HG03457 (cell line): ENCODE data around the gene CSPG5.

ENCODE experiments used
- ATAC-seq: cut with Tn5 transposase; IDR thresholded peaks from one replicate; pipeline ENCODE4 v1.9.1; 2021; ENCODE audit warnings: moderate number of reproducible peaks; ENCODE audit not compliant: unreplicated experiment

Gene CSPG5

GRCh38 chr3:47588587-47588986 is 9.9 kb upstream of the CSPG5 start:
- ATAC-seq = no peak

- ATAC-seq = no peak
Measured at GRCh38 chr3:47588053-47588452, 9.4 kb upstream of the CSPG5 start.

GRCh38 chr3:47586746-47587145 is 8.1 kb upstream of the CSPG5 start:
- no peak for ATAC-seq

- ATAC-seq = no peak
Measured at GRCh38 chr3:47583320-47584075, 4.8 kb upstream of the CSPG5 start.

- ATAC-seq = no peak
Measured at GRCh38 chr3:47581835-47582234, 3.2 kb upstream of the CSPG5 start.

GRCh38 chr3:47581422-47581821 is 2.8 kb upstream of the CSPG5 start:
- ATAC-seq = no peak

GRCh38 chr3:47580481-47580880 is 1.8 kb upstream of the CSPG5 start:
- ATAC-seq = no peak

GRCh38 chr3:47579875-47580274 is 1.2 kb upstream of the CSPG5 start:
- ATAC-seq = no peak

- ATAC-seq = no peak
Measured at GRCh38 chr3:47578119-47578632, 489 bp downstream of the CSPG5 start.

GRCh38 chr3:47577583-47578118 is 1.0 kb downstream of the CSPG5 start:
- no peak for ATAC-seq

- no peak for ATAC-seq
Measured at GRCh38 chr3:47573190-47574172, 5.2 kb downstream of the CSPG5 start.

GRCh38 chr3:47571391-47572175 is 7.1 kb downstream of the CSPG5 start:
- ATAC-seq = no peak

GRCh38 chr3:47568901-47569300 is 9.8 kb downstream of the CSPG5 start:
- no peak for ATAC-seq

GRCh38 chr3:47567149-47567548 is 11.5 kb downstream of the CSPG5 start:
- no peak for ATAC-seq

- no peak for ATAC-seq
Measured at GRCh38 chr3:47566667-47567066, 12.0 kb downstream of the CSPG5 start.

GRCh38 chr3:47565734-47566550 is 12.7 kb downstream of the CSPG5 start:
- ATAC-seq = no peak

- no peak for ATAC-seq
Measured at GRCh38 chr3:47556351-47556750, 22.3 kb downstream of the CSPG5 start.

- no peak for ATAC-seq
Measured at GRCh38 chr3:47554335-47554734, 24.3 kb downstream of the CSPG5 start.

- no peak for ATAC-seq
Measured at GRCh38 chr3:47553407-47553806, 25.3 kb downstream of the CSPG5 start.
